Central memory CD8-positive, alpha-beta T cell (primary cell): Measurements from ENCODE around the gene LRRC41.

Experiments used
- ATAC-seq: fragments of 150-1000 bp; cut with Tn5 transposase; replicated peaks from 2 replicates; pipeline ENCODE4 v1.10.0; 2022; ENCODE audit warnings: mild to moderate bottlenecking, moderate FRiP score, moderate number of reproducible peaks; ENCODE audit not compliant: poor library complexity, severe bottlenecking; ENCODE audit errors: extremely low read depth
- DNase-seq, 2 donors: peaks; one replicate each; pipeline ENCODE4 v3.0.0; 2021; ENCODE audit warnings: low spot score in 2 of 2
- H3K27ac Mint-ChIP-seq: one replicate; pipeline ENCODE4 v1.8.0; 2022; ENCODE audit warnings: low read depth, mild to moderate bottlenecking, moderate library complexity, mixed read lengths
- H3K27me3 Mint-ChIP-seq: one replicate; pipeline ENCODE4 v1.8.0; 2022; ENCODE audit warnings: mixed read lengths
- H3K36me3 Mint-ChIP-seq: one replicate; pipeline ENCODE4 v1.8.0; 2022; ENCODE audit warnings: mild to moderate bottlenecking, moderate library complexity, mixed read lengths; ENCODE audit not compliant: insufficient read depth
- H3K4me1 Mint-ChIP-seq: one replicate; pipeline ENCODE4 v1.8.0; 2022; ENCODE audit warnings: mixed read lengths
- H3K4me3 Mint-ChIP-seq: one replicate; pipeline ENCODE4 v1.8.0; 2022; ENCODE audit warnings: mild to moderate bottlenecking, moderate library complexity, mixed read lengths
- H3K9me3 Mint-ChIP-seq: one replicate; pipeline ENCODE4 v1.8.0; 2022; ENCODE audit warnings: mixed read lengths

Gene LRRC41

GRCh38 chr1:46315669-46316403, 12.4 kb upstream of the LRRC41 start:
- peaks cover 53% of the 10 kb centered on the region for H3K36me3 Mint-ChIP-seq
- no peak overlapping the region for H3K27ac Mint-ChIP-seq
- H3K4me1 Mint-ChIP-seq: no peaks in the 10 kb centered on the region
- ATAC-seq: no peak
- no peak for DNase-seq
- no peaks in the 10 kb centered on the region for H3K27me3 Mint-ChIP-seq
- no peak overlapping the region for H3K4me3 Mint-ChIP-seq
- H3K9me3 Mint-ChIP-seq: no peaks in the 10 kb centered on the region

- no peak overlapping the region for H3K27ac Mint-ChIP-seq
- DNase-seq: no peak
- no peaks in the 10 kb centered on the region for H3K9me3 Mint-ChIP-seq
- peaks cover 22% of the 10 kb centered on the region for H3K4me1 Mint-ChIP-seq
- H3K4me3 Mint-ChIP-seq: no peak overlapping the region
- no peaks in the 10 kb centered on the region for H3K27me3 Mint-ChIP-seq
- no peak for ATAC-seq
- H3K36me3 Mint-ChIP-seq: peaks cover 64% of the 10 kb centered on the region
These were observed 6.9 kb upstream of the LRRC41 start for GRCh38 chr1:46310321-46310720.

GRCh38 chr1:46309401-46310159, 6.2 kb upstream of the LRRC41 start:
- no peak for ATAC-seq
- no peaks in the 10 kb centered on the region for H3K27me3 Mint-ChIP-seq
- no peak overlapping the region for H3K4me3 Mint-ChIP-seq
- DNase-seq: no peak
- H3K36me3 Mint-ChIP-seq: peaks cover 60% of the 10 kb centered on the region
- H3K27ac Mint-ChIP-seq: no peak overlapping the region
- peaks cover 26% of the 10 kb centered on the region for H3K4me1 Mint-ChIP-seq
- no peaks in the 10 kb centered on the region for H3K9me3 Mint-ChIP-seq

GRCh38 chr1:46306159-46306530, 2.7 kb upstream of the LRRC41 start:
- Mint-ChIP-seq H3K4me1 (peaks cover 46% of the 10 kb centered on the region), H3K4me3 (peak overlapping the region; percentile 99)

GRCh38 chr1:46303872-46304326, 483 bp upstream of the LRRC41 start:
- H3K4me3 Mint-ChIP-seq: peak overlapping the region; percentile 99
- H3K36me3 Mint-ChIP-seq: peaks cover 26% of the 10 kb centered on the region
- H3K9me3 Mint-ChIP-seq: no peaks in the 10 kb centered on the region
- DNase-seq (no peak), ATAC-seq (no peak)
- H3K27ac Mint-ChIP-seq: peak overlapping the region; percentile 98
- H3K27me3 Mint-ChIP-seq: no peaks in the 10 kb centered on the region
- peaks cover 54% of the 10 kb centered on the region for H3K4me1 Mint-ChIP-seq

More at GRCh38 chr1:46306159-46306530, 2.7 kb upstream of the LRRC41 start:
- no peak for DNase-seq
- no peak for ATAC-seq
- Mint-ChIP-seq H3K27ac (no peak overlapping the region), H3K27me3 (no peaks in the 10 kb centered on the region), H3K9me3 (no peaks in the 10 kb centered on the region), H3K36me3 (peaks cover 40% of the 10 kb centered on the region)

GRCh38 chr1:46302641-46303037, 777 bp downstream of the LRRC41 start:
- H3K9me3 Mint-ChIP-seq: no peaks in the 10 kb centered on the region
- H3K4me3 Mint-ChIP-seq: peak overlapping the region; percentile 99
- peaks cover 42% of the 10 kb centered on the region for H3K4me1 Mint-ChIP-seq
- DNase-seq (peak; percentile 29 to 37), ATAC-seq (peak; percentile 14)
- H3K36me3 Mint-ChIP-seq: peaks cover 18% of the 10 kb centered on the region
- no peaks in the 10 kb centered on the region for H3K27me3 Mint-ChIP-seq
- peak overlapping the region; percentile 98 for H3K27ac Mint-ChIP-seq

- H3K9me3 Mint-ChIP-seq: no peaks in the 10 kb centered on the region
- H3K36me3 Mint-ChIP-seq: peaks cover 18% of the 10 kb centered on the region
- peak overlapping the region; percentile 99 for H3K4me3 Mint-ChIP-seq
- no peaks in the 10 kb centered on the region for H3K27me3 Mint-ChIP-seq
- H3K4me1 Mint-ChIP-seq: peaks cover 37% of the 10 kb centered on the region
- peak; percentile 25 to 39 for DNase-seq
- peak; percentile 11 for ATAC-seq
- peak overlapping the region; percentile 98 for H3K27ac Mint-ChIP-seq
These were observed 1.4 kb downstream of the LRRC41 start for GRCh38 chr1:46301808-46302640.

GRCh38 chr1:46301406-46301807, 2.0 kb downstream of the LRRC41 start:
- H3K27me3 Mint-ChIP-seq: no peaks in the 10 kb centered on the region
- DNase-seq: no peak
- no peaks in the 10 kb centered on the region for H3K9me3 Mint-ChIP-seq
- no peak for ATAC-seq
- peak overlapping the region; percentile 98 for H3K27ac Mint-ChIP-seq
- H3K36me3 Mint-ChIP-seq: peaks cover 24% of the 10 kb centered on the region
- peaks cover 37% of the 10 kb centered on the region for H3K4me1 Mint-ChIP-seq
- H3K4me3 Mint-ChIP-seq: peak overlapping the region; percentile 99

GRCh38 chr1:46300673-46301405, 2.6 kb downstream of the LRRC41 start:
- no peak for ATAC-seq
- peak overlapping the region; percentile 99 for H3K4me3 Mint-ChIP-seq
- no peaks in the 10 kb centered on the region for H3K27me3 Mint-ChIP-seq
- H3K27ac Mint-ChIP-seq: peak overlapping the region; percentile 98
- no peaks in the 10 kb centered on the region for H3K9me3 Mint-ChIP-seq
- DNase-seq: no peak
- peaks cover 24% of the 10 kb centered on the region for H3K36me3 Mint-ChIP-seq
- H3K4me1 Mint-ChIP-seq: peaks cover 37% of the 10 kb centered on the region

GRCh38 chr1:46298387-46298786, 5.0 kb downstream of the LRRC41 start:
- peaks cover 32% of the 10 kb centered on the region for H3K36me3 Mint-ChIP-seq
- no peaks in the 10 kb centered on the region for H3K9me3 Mint-ChIP-seq
- H3K4me1 Mint-ChIP-seq: peaks cover 19% of the 10 kb centered on the region
- DNase-seq (no peak), ATAC-seq (no peak)
- H3K27me3 Mint-ChIP-seq: no peaks in the 10 kb centered on the region
- H3K27ac Mint-ChIP-seq: no peak overlapping the region
- H3K4me3 Mint-ChIP-seq: no peak overlapping the region

- DNase-seq (no peak), ATAC-seq (no peak)
- H3K4me3 Mint-ChIP-seq: no peak overlapping the region
- H3K4me1 Mint-ChIP-seq: peaks cover 2% of the 10 kb centered on the region
- peaks cover 20% of the 10 kb centered on the region for H3K36me3 Mint-ChIP-seq
- H3K27ac Mint-ChIP-seq: no peak overlapping the region
- no peaks in the 10 kb centered on the region for H3K27me3 Mint-ChIP-seq
- no peaks in the 10 kb centered on the region for H3K9me3 Mint-ChIP-seq
These were observed 8.1 kb downstream of the LRRC41 start for GRCh38 chr1:46295306-46295705.

- Mint-ChIP-seq H3K36me3 (peaks cover 12% of the 10 kb centered on the region), H3K4me3 (no peak overlapping the region), H3K9me3 (no peaks in the 10 kb centered on the region), H3K27ac (no peak overlapping the region), H3K27me3 (no peaks in the 10 kb centered on the region), H3K4me1 (peaks cover 14% of the 10 kb centered on the region)
- DNase-seq: no peak
- ATAC-seq: no peak
These were observed 13.4 kb downstream of the LRRC41 start for GRCh38 chr1:46289976-46290375.
